Psoas muscle (tissue), 8 donors: Measurements from ENCODE around the gene APBB1. TPM values are rescaled to one million over a fixed set of nuclear protein-coding genes. Genes with fewer than 3 reads are reported as not detected.

Experiments
- ATAC-seq, 4 donors: fragments of 200-7000 bp; cut with Tn5 transposase; one replicate each; pipeline ENCODE4 v1.9.1; 2020; ENCODE audit warnings: moderate library complexity in 3 of 4, mild to moderate bottlenecking in 2 of 4
- DNase-seq, 2 donors: peaks; one replicate each; pipeline ENCODE4 v3.0.0-alpha.2; 2020
- H3K27ac ChIP-seq: fragments of 200-600 bp; one replicate; pipeline ENCODE4 v1.8.0; 2022
- H3K27me3 ChIP-seq, 3 donors: fragments of 200-600 bp in 1 of 3; one replicate each; pipeline versions ENCODE4 v1.6.1 to v1.8.0; 2013 to 2022; ENCODE audit warnings: low read length in 2 of 3, mild to moderate bottlenecking in 2 of 3, moderate library complexity in 1 of 3; ENCODE audit not compliant: insufficient read depth in 3 of 3
- H3K36me3 ChIP-seq, 2 donors: fragments of 200-600 bp in 1 of 2; one replicate each; pipeline versions ENCODE4 v1.6.1 to v1.8.0; 2013 to 2022; ENCODE audit warnings: low read depth in 1 of 2, mild to moderate bottlenecking in 1 of 2, moderate library complexity in 1 of 2; ENCODE audit not compliant: insufficient read depth in 1 of 2
- H3K4me1 ChIP-seq: fragments of 200-600 bp; one replicate; pipeline ENCODE4 v1.8.0; 2022
- H3K4me3 ChIP-seq: fragments of 200-600 bp; one replicate; pipeline ENCODE4 v1.8.0; 2022; ENCODE audit warnings: mild to moderate bottlenecking
- H3K9me3 ChIP-seq: fragments of 200-600 bp; one replicate; pipeline ENCODE4 v1.8.0; 2022
- WGBS, 3 donors: extraction: QIAGEN DNeasy Blood & Tissue Kit; methylation state at CpG; one replicate each; pipeline versions ENCODE4 v1.1.6 to v1.1.7; 2013; 5-methylcytosine and 5-hydroxymethylcytosine counted together
- intact Hi-C, 2 donors: fragments of 100-400 bp; cut with DNase I; formaldehyde crosslinking; loops; one replicate each; pipeline versions ENCODE4 v1.11.0 to v1.14.2; 2022
- polyA plus RNA-seq, 3 donors: library from polyadenylated mRNA; stranded (reverse); fragments of 200-250 nt; gene quantifications; one replicate each; pipeline ENCODE4 v1.2.3, GENCODE V29; 2013
- total RNA-seq, 4 donors: library from RNA; stranded (reverse); fragmentation: NEBNext Ultra II Directional in 2 of 4; extraction: Animal tissue kit (Norgen Biotek cat#: 25700) in 2 of 4; gene quantifications; one replicate each; pipeline versions ENCODE4 v1.2.1 to v1.2.4, GENCODE V29; 2021 to 2023
- TF ChIP-seq, protein P1 (sequence below): fragments of 200-600 bp; IDR thresholded peaks from one replicate; pipeline ENCODE4 v1.8.0; 2022; ENCODE audit warnings: antibody characterized with exemption
- donor health status: healthy with polysubstance abuse.
- donor health status: DM: no; HTN: no; CAD: no; lungs with moderate emphysema.
- donor health status: Bipolar disorder and iron deficiency.
- donor health status: healthy.
- donor health status: DM: yes; HTN: yes; CAD: no.
- donor health status: DM: no; HTN: no; CAD: no.
- donor health status: DM: no; HTN: no; CAD: no.
- donor health status: DM: yes; HTN: yes; CAD: no.

The APBB1 gene
- total and polyA plus RNA-seq, 7 donors: 36.5 to 53.9 (median 42.5) TPM

DNA sequence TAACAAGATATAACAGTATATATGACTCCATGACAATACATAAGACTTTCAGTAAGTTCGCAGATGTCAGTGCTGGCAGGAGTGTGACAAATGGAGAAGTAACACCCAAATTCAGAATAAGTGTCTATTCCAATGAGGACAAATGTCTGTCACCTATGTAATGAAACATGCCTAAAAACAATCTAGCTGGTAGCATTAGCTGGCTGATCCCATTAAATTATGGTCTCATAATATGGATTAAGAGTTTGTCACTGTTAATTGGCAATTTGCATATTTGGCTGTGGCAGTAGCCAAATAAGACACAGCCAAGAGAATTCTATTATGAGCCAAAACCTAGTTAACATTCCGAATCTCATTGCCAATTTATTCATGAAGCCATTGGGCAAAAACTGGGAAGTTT, 68.4 kb downstream of the APBB1 start:
- TF ChIP-seq, protein P1, sequence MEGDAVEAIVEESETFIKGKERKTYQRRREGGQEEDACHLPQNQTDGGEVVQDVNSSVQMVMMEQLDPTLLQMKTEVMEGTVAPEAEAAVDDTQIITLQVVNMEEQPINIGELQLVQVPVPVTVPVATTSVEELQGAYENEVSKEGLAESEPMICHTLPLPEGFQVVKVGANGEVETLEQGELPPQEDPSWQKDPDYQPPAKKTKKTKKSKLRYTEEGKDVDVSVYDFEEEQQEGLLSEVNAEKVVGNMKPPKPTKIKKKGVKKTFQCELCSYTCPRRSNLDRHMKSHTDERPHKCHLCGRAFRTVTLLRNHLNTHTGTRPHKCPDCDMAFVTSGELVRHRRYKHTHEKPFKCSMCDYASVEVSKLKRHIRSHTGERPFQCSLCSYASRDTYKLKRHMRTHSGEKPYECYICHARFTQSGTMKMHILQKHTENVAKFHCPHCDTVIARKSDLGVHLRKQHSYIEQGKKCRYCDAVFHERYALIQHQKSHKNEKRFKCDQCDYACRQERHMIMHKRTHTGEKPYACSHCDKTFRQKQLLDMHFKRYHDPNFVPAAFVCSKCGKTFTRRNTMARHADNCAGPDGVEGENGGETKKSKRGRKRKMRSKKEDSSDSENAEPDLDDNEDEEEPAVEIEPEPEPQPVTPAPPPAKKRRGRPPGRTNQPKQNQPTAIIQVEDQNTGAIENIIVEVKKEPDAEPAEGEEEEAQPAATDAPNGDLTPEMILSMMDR: no peak
- ATAC-seq (peak in 1 of 4 donors; percentile 3), DNase-seq (no peak)
- whole genome bisulfite sequencing, 3 donors: 56 to 65% (median 62%) methylated on average over 2 of the region's 2 CpGs
- intact Hi-C loops: loop anchor here (5.0 to 10.0 kb wide), 3 partner anchors 33 to 328 kb away; partner anchors contain the start of gene CCKBR (in 1 of the 2)
- H3K27ac ChIP-seq: no peak overlapping the region
- H3K4me1 ChIP-seq: no peaks in the 10 kb centered on the region
- no peak overlapping the region for H3K4me3 ChIP-seq
- H3K36me3 ChIP-seq: no peaks in the 10 kb centered on the region
- no peaks in the 10 kb centered on the region for H3K27me3 ChIP-seq
- H3K9me3 ChIP-seq: no peaks in the 10 kb centered on the region

DNA sequence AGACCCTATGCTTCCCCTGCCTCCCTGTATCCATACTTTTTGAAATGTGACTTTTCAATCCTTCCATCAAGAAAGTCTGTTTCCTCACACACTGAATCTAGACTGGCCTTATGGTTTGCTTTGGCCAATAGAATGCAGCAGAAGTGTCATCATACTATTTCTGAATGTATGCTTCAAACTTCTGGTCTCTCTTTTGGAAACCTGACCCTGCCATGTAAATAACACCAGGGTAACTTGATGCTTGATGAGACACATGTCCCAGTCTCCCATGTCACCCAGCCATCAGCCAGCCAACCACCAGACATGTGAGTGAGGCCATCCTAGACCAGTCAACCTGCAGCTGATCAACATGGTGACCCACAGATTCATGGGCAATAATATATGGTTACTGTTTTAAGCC, 68.9 kb downstream of the APBB1 start:
- H3K9me3 ChIP-seq: no peaks in the 10 kb centered on the region
- no peak overlapping the region for H3K4me3 ChIP-seq
- no peaks in the 10 kb centered on the region for H3K27me3 ChIP-seq
- TF ChIP-seq, protein P1: no peak
- H3K27ac ChIP-seq: no peak overlapping the region
- DNase-seq (no peak), ATAC-seq (peak in 3 of 4 donors; percentile 72 to 85 (median 80))
- H3K36me3 ChIP-seq: peaks cover 0 to under 1% of the 10 kb centered on the region in 2 donors
- intact Hi-C loops: loop anchor here (5.0 to 10.0 kb wide), 3 partner anchors 33 to 328 kb away; partner anchors contain the start of gene CCKBR (in 1 of the 2)
- no peaks in the 10 kb centered on the region for H3K4me1 ChIP-seq

DNA sequence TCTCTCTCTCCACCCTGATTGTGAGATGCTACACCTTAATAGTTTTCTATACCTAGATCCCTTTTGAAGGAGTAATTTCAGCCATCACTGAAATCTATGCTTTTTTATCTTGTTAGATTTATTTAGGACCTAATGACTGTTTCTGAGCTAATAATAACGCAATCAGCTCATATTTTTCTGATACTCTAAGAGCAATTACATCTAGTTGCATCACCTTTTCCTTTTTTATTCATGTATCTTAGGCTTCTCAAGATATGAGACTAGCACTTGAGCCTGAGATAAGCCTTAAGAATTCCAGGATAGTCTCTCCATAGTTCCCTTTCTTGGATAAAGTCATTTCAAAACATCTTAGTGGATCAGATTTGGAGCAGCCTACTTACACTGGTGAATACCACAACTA, 73.5 kb downstream of the APBB1 start:
- Histone ChIP-seq H3K4me1 (no peaks in the 10 kb centered on the region), H3K36me3 (peaks cover 0 to 4% of the 10 kb centered on the region in 2 donors), H3K4me3 (no peak overlapping the region), H3K9me3 (no peaks in the 10 kb centered on the region), H3K27ac (no peak overlapping the region), H3K27me3 (no peaks in the 10 kb centered on the region)
- 96 to 100% (median 98%) methylated on average over 1 of the region's 1 CpG for WGBS, 3 donors
- intact Hi-C loops: no loop called here
- TF ChIP-seq, protein P1: no peak
- ATAC-seq: no peak
- DNase-seq: no peak

Other genes starting within 250 kb of the APBB1 start
- not detected for gene OR52B2, start 248.8 kb downstream of the APBB1 start, total RNA-seq
- not detected for gene OR52B2, start 248.8 kb downstream of the APBB1 start, polyA plus RNA-seq
- gene OR52W1, start 219.9 kb downstream of the APBB1 start, total RNA-seq: not detected
- gene OR52W1, start 219.9 kb downstream of the APBB1 start, polyA plus RNA-seq: not detected
- gene C11orf42, start 213.5 kb downstream of the APBB1 start, total RNA-seq: not detected
- gene C11orf42, start 213.5 kb downstream of the APBB1 start, polyA plus RNA-seq: not detected
- gene FHIP1B, start 184.5 kb downstream of the APBB1 start, total RNA-seq: 10 to 100 TPM in 3 of 4 donors, 1 to 10 TPM in 1; 9.1 to 21.6 (median 15.6) TPM
- gene FHIP1B, start 184.5 kb downstream of the APBB1 start, polyA plus RNA-seq: 10 to 100 TPM; 15.7 to 22.2 (median 20.1) TPM
- gene CNGA4, start 180.0 kb downstream of the APBB1 start, total RNA-seq: not detected
- gene CNGA4, start 180.0 kb downstream of the APBB1 start, polyA plus RNA-seq: under 1 TPM in 2 of 3 donors, not detected in 1; 0.03 to 0.21 TPM
- not detected for gene CCKBR, start 159.3 kb downstream of the APBB1 start, total RNA-seq
- gene CCKBR, start 159.3 kb downstream of the APBB1 start, polyA plus RNA-seq: not detected
- 10 to 100 TPM; 14.2 to 25.5 (median 15.4) TPM for gene CAVIN3, start 98.6 kb downstream of the APBB1 start, total RNA-seq
- gene CAVIN3, start 98.6 kb downstream of the APBB1 start, polyA plus RNA-seq: 10 to 100 TPM; 21.5 to 24.7 (median 23.5) TPM
- 10 to 100 TPM; 37.6 to 57.4 (median 39.1) TPM for gene SMPD1, start 28.6 kb downstream of the APBB1 start, total RNA-seq
- gene SMPD1, start 28.6 kb downstream of the APBB1 start, polyA plus RNA-seq: 10 to 100 TPM; 32.7 to 50.9 (median 33.6) TPM
- gene HPX, start 21.9 kb upstream of the APBB1 start, total RNA-seq: under 1 TPM in 3 of 4 donors, not detected in 1; 0.34 to 0.75 (median 0.36) TPM
- under 1 TPM; 0.04 to 0.38 (median 0.16) TPM for gene HPX, start 21.9 kb upstream of the APBB1 start, polyA plus RNA-seq
- gene TRIM3, start 54.8 kb upstream of the APBB1 start, total RNA-seq: 10 to 100 TPM in 3 of 4 donors, 1 to 10 TPM in 1; 9.6 to 15.3 (median 12.7) TPM
- gene TRIM3, start 54.8 kb upstream of the APBB1 start, polyA plus RNA-seq: 10 to 100 TPM; 11.5 to 12.5 (median 12.2) TPM
- 10 to 100 TPM in 3 of 4 donors, 1 to 10 TPM in 1; 8.4 to 25.5 (median 15.5) TPM for gene ARFIP2, start 62.2 kb upstream of the APBB1 start, total RNA-seq
- gene ARFIP2, start 62.2 kb upstream of the APBB1 start, polyA plus RNA-seq: 10 to 100 TPM; 19.4 to 31.3 (median 21.0) TPM
- gene TIMM10B, start 62.4 kb upstream of the APBB1 start, total RNA-seq: 10 to 100 TPM; 12.5 to 25.2 (median 16.1) TPM
- 10 to 100 TPM; 13.1 to 32.8 (median 24.7) TPM for gene TIMM10B, start 62.4 kb upstream of the APBB1 start, polyA plus RNA-seq
- gene DNHD1, start 78.2 kb upstream of the APBB1 start, total RNA-seq: 1 to 10 TPM; 3.1 to 7.8 (median 3.5) TPM
- gene DNHD1, start 78.2 kb upstream of the APBB1 start, polyA plus RNA-seq: 1 to 10 TPM; 2.0 to 9.0 (median 3.4) TPM
- gene RRP8, start 184.5 kb upstream of the APBB1 start, total RNA-seq: 10 to 100 TPM; 11.6 to 18.6 (median 15.5) TPM
- 10 to 100 TPM; 18.4 to 34.0 (median 26.1) TPM for gene RRP8, start 184.5 kb upstream of the APBB1 start, polyA plus RNA-seq
- 10 to 100 TPM; 68.3 to 96.6 (median 84.3) TPM for gene ILK, start 184.7 kb upstream of the APBB1 start, total RNA-seq
- 100 to 1,000 TPM in 2 of 3 donors, 10 to 100 TPM in 1; 75.8 to 173 (median 104) TPM for gene ILK, start 184.7 kb upstream of the APBB1 start, polyA plus RNA-seq
- gene TAF10, start 193.1 kb upstream of the APBB1 start, total RNA-seq: 100 to 1,000 TPM in 2 of 4 donors, 10 to 100 TPM in 2; 70.4 to 119 (median 99.5) TPM
- 10 to 100 TPM; 67.0 to 80.3 (median 67.1) TPM for gene TAF10, start 193.1 kb upstream of the APBB1 start, polyA plus RNA-seq
- 10 to 100 TPM; 28.0 to 50.2 (median 35.8) TPM for gene TPP1, start 200.3 kb upstream of the APBB1 start, total RNA-seq
- 10 to 100 TPM; 11.8 to 30.0 (median 21.6) TPM for gene TPP1, start 200.3 kb upstream of the APBB1 start, polyA plus RNA-seq
- gene DCHS1, start 236.7 kb upstream of the APBB1 start, total RNA-seq: 1 to 10 TPM; 3.2 to 7.2 (median 5.4) TPM
- 1 to 10 TPM in 2 of 3 donors, under 1 TPM in 1; 0.98 to 1.7 (median 1.1) TPM for gene DCHS1, start 236.7 kb upstream of the APBB1 start, polyA plus RNA-seq